Kidney epithelial cell (primary cell): ENCODE results near the gene PABPC3. TPM values are rescaled to one million over a fixed set of nuclear protein-coding genes. Genes with fewer than 3 reads are reported as not detected.

Source experiments
- DNase-seq: peaks from one replicate; pipeline ENCODE4 v3.0.0-alpha.2; 2010; ENCODE audit warnings: low read depth
- H3K27me3 ChIP-seq: 2 replicates; pipeline ENCODE4 v1.6.0; 2011; ENCODE audit warnings: low read length; ENCODE audit not compliant: control insufficient read depth, insufficient read depth
- H3K36me3 ChIP-seq: 2 replicates; pipeline ENCODE4 v1.5.1; 2011; ENCODE audit warnings: low read length; ENCODE audit not compliant: control insufficient read depth, insufficient read depth
- H3K4me3 ChIP-seq: 2 replicates; pipeline ENCODE4 v1.5.1; 2011; ENCODE audit warnings: low read depth, mild to moderate bottlenecking, control low read depth, low read length
- total RNA-seq: library from RNA; depleted of rRNA; stranded (reverse); fragments of >200 nt; gene quantifications from 2 replicates; pipeline ENCODE4 v1.2.3, GENCODE V29; 2015
- TF ChIP-seq, protein P1 (sequence below): IDR thresholded peaks from 2 replicates; pipeline ENCODE4 v1.5.1; 2011; ENCODE audit warnings: mild to moderate bottlenecking, moderate library complexity, low read length, control low read depth, inconsistent platforms; ENCODE audit not compliant: insufficient read depth, poor library complexity, severe bottlenecking

PABPC3 gene
- total RNA-seq, result 0.34 and 0.58 TPM in 2 replicates

DNA sequence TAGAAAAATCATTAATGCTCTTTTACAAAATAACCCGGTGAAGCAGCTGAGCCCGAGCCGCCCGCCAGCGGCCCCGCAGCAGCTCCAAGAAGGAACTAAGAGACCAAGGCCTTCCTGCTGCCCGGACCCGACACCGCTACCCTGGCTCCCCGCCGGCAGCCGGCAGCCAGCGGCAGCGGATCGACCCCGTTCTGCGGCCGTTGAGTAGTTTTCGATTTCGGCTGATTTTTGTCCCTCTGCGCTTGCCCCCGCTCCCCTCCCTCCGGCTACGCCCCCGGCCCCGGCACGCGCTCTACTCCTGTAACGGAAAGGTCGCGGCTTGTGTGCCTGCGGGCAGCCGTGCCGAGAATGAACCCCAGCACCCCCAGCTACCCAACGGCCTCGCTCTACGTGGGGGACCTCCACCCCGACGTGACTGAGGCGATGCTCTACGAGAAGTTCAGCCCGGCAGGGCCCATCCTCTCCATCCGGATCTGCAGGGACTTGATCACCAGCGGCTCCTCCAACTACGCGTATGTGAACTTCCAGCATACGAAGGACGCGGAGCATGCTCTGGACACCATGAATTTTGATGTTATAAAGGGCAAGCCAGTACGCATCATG lies at the start of gene PABPC3:
TSS of gene PABPC3 (plus strand) at position 286 of the 603 bp plus-strand sequence. CDS start at position 349, 63 bp downstream.
- DNase-seq, result no peak
- Histone ChIP-seq H3K4me3 (peak within 1 kb of the TSS; percentile 47), H3K27me3 (no peaks in the 10 kb centered on the region), H3K36me3 (no peaks in the 10 kb centered on the region)
- TF ChIP-seq, protein P1, sequence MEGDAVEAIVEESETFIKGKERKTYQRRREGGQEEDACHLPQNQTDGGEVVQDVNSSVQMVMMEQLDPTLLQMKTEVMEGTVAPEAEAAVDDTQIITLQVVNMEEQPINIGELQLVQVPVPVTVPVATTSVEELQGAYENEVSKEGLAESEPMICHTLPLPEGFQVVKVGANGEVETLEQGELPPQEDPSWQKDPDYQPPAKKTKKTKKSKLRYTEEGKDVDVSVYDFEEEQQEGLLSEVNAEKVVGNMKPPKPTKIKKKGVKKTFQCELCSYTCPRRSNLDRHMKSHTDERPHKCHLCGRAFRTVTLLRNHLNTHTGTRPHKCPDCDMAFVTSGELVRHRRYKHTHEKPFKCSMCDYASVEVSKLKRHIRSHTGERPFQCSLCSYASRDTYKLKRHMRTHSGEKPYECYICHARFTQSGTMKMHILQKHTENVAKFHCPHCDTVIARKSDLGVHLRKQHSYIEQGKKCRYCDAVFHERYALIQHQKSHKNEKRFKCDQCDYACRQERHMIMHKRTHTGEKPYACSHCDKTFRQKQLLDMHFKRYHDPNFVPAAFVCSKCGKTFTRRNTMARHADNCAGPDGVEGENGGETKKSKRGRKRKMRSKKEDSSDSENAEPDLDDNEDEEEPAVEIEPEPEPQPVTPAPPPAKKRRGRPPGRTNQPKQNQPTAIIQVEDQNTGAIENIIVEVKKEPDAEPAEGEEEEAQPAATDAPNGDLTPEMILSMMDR, result no peak

DNA sequence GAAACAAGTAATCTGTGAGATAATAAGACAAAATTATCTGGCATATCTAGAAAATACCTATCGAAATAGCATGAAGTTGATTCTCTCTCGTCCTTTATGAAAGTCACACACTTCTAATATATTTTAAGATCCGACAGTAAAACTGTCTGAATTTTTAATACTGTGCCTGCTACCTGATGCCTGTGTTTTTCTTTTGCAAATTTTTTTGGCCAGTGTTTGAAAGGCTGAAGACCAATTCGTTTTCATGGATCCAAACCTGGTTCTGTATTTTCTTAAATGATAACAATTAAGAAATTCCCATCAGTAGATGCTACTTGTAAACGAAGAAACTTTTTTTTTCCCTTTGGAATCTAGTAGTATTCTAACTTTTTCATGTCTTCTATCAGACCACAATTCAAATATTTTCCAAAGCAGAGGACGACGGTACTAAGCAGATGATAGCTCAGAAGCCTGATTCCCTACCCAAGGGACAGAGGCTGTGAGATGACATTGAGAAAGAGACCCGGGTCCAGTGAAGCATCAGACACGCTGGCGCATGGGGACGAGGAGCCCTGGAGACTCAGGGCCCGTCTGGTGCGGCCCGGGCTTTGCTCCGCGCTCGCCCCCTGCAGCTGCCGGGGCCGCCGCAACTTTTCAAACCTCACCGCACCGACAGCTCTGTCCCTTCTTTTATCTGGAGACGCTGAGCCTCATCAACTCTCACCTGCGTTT lies 49.5 kb upstream of the PABPC3 start:
- TF ChIP-seq, protein P1, result no peak
- Histone ChIP-seq H3K36me3 (no peaks in the 10 kb centered on the region), H3K27me3 (peaks cover 14% of the 10 kb centered on the region), H3K4me3 (peak overlapping the region; percentile 46)
- no peak for DNase-seq

DNA sequence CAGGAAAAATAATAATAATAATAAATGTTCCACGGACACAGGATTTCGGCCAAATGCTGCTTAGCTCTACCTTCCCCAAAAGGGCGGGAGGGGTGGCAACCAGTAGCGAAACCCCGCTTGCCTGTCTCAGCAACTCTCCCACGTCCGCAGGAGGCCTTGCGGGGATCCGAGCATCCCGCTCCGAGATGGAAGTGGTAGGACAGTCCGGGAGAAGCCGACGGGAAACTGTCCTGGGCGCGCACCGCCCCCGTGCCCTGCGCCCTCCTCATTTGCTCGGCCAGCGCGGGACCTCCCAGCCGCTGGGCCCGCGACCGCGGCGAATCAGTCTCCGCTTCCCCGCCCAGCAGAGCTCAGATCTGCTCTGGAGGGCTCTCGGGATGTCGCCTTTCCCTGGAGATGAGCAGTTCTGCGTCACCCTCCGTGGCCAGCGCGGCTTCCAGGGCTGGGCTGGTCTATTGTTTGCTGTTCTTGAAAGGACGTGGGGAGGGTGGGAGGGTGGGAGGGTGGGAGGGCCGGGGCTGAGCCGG lies 48.9 kb upstream of the PABPC3 start:
- no peak for DNase-seq
- Histone ChIP-seq H3K4me3 (peak overlapping the region; percentile 46), H3K36me3 (no peaks in the 10 kb centered on the region), H3K27me3 (peaks cover 11% of the 10 kb centered on the region)
- TF ChIP-seq, protein P1, result no peak

DNA sequence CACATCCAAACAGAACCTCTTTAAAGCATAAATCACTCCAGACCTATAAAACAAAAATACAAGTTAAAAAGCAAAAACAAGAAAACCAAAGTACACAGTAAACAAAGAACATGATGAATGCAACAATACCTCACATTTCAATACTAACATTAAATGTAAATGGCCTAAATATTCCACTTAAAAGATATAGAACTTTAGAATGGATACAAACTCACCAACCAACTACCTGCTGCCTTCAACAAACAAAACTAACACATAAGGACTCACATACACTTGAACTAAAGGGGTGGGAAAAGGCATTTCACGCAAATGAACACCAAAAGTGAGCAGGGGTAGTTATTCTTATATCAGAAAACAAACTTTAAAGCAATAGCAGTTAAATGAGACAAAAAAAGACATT lies 44.9 kb upstream of the PABPC3 start:
- Histone ChIP-seq H3K27me3 (peaks cover 8% of the 10 kb centered on the region), H3K36me3 (no peaks in the 10 kb centered on the region), H3K4me3 (no peak overlapping the region)
- TF ChIP-seq, protein P1, result no peak
- no peak for DNase-seq

DNA sequence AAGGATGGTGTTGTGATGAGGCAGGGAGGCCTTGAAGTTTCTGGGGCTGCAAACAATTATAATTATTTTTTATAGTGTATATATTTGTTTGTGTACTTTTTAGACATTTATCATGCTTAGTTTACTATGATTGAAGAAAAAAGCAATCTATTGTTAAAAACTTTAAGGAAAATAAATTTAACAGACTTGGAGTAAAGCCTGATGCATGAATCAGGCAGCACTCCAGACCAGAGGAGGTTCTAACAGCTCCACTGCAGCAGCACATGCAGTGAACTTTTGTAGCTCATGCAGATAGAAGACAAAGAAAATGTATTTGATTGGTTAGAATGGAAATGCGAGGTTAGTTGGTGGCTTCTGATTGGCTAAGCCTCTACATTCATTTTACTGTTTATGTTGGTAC lies 36.8 kb upstream of the PABPC3 start:
- TF ChIP-seq, protein P1, result no peak
- H3K27me3 ChIP-seq, result no peaks in the 10 kb centered on the region
- DNase-seq, result no peak
- H3K36me3 ChIP-seq, result no peaks in the 10 kb centered on the region
- H3K4me3 ChIP-seq, result no peak overlapping the region
